Skeletal muscle tissue (tissue), 4 donors: ENCODE measurements around the gene MAP2K5. TPM values are rescaled to one million over a fixed set of nuclear protein-coding genes. Genes with fewer than 3 reads are reported as not detected.
"Not testable (repeated sequence)": the region's sequence is repeated elsewhere in the genome, so short reads cannot be mapped to it uniquely, and the experiment has no call there.

Experiments
- H3K27ac ChIP-seq: one replicate; pipeline ENCODE4 v1.7.0; 2013; ENCODE audit warnings: mild to moderate bottlenecking, low read depth, low read length, inconsistent platforms
- H3K27me3 ChIP-seq, 3 donors: one replicate each; pipeline ENCODE4 v1.7.0; 2013; ENCODE audit warnings: low read length in 3 of 3; ENCODE audit not compliant: control insufficient read depth in 3 of 3, insufficient read depth in 3 of 3
- H3K36me3 ChIP-seq, 3 donors: one replicate each; pipeline ENCODE4 v1.7.0; 2013; ENCODE audit warnings: low read length in 3 of 3; ENCODE audit not compliant: control insufficient read depth in 3 of 3, insufficient read depth in 3 of 3
- H3K4me1 ChIP-seq, 3 donors: one replicate each; pipeline ENCODE4 v1.7.0; 2013; ENCODE audit warnings: low read length in 3 of 3, mild to moderate bottlenecking in 3 of 3; ENCODE audit not compliant: control insufficient read depth in 3 of 3, insufficient read depth in 3 of 3
- H3K4me3 ChIP-seq, 3 donors: one replicate each; pipeline ENCODE4 v1.7.0; 2013; ENCODE audit warnings: low read length in 3 of 3
- H3K9ac ChIP-seq, 3 donors: one replicate each; pipeline ENCODE4 v1.7.0; 2013; ENCODE audit warnings: low read length in 3 of 3, mild to moderate bottlenecking in 3 of 3, moderate library complexity in 2 of 3, low read depth in 1 of 3
- H3K9me3 ChIP-seq, 3 donors: one replicate each; pipeline ENCODE4 v1.7.0; 2013; ENCODE audit warnings: low read length in 3 of 3; ENCODE audit not compliant: control insufficient read depth in 3 of 3
- total RNA-seq: library from RNA; depleted of rRNA; stranded (reverse); fragments of >200 nt; gene quantifications from one replicate; pipeline ENCODE4 v1.2.3, GENCODE V29; 2014
- donor health status: Osteomylitis.

MAP2K5 gene
- total RNA-seq, 1 donor from 2014 or later = 19.3 TPM

DNA sequence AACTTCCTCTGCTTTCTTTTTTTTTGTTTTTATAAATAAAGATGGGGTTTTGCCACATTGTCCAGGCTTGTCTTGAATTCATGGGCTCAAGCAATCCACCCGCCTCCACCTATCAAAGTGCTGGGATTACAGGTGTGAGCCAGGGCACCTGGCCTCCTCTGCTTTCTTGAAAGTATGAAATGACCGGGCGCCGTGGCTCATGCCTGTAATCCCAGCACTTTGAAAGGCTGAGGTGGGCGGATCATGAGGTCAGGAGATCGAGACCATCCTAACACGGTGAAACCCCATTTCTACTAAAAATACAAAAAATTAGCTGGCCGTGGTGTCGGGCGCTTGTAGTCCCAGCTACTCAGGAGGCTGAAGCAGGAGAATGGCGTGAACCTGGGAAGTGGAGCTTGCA lies 93.4 kb downstream of the MAP2K5 start:
- H3K9me3 ChIP-seq, H3K9ac ChIP-seq: not testable (repeated sequence)

DNA sequence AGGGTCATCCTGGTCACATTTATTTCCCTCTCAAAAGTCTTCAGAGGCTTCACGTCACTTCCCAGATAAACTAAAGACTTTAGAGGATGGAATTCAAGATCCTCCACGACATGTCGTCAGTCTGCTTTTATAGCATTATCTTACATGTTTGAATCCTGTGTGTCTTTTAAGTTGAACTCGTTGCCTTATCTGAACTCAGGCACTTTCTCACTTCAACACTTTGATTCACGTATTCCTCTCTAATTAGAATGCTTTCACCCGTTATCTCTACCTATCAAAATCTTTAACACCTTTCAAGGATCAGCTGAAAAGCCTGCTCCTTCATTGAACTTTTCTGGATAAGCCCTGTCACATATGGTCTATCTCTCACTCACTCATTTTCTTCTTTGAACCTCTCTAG lies 97.1 kb downstream of the MAP2K5 start:
- peaks cover 0 to 4% (median 0%) of the 10 kb centered on the region in 3 donors for H3K36me3 ChIP-seq
- H3K9ac ChIP-seq = no peak overlapping the region
- H3K27me3 ChIP-seq = no peaks in the 10 kb centered on the region
- H3K4me1 ChIP-seq = peaks cover 0 to 3% (median 0%) of the 10 kb centered on the region in 3 donors
- H3K27ac ChIP-seq = no peak overlapping the region
- H3K4me3 ChIP-seq = no peak overlapping the region
- no peaks in the 10 kb centered on the region for H3K9me3 ChIP-seq

More for the DNA sequence above, 93.4 kb downstream of the MAP2K5 start:
- H3K27me3 ChIP-seq, H3K36me3 ChIP-seq, H3K4me1 ChIP-seq, H3K27ac ChIP-seq, H3K4me3 ChIP-seq: not testable (repeated sequence)

DNA sequence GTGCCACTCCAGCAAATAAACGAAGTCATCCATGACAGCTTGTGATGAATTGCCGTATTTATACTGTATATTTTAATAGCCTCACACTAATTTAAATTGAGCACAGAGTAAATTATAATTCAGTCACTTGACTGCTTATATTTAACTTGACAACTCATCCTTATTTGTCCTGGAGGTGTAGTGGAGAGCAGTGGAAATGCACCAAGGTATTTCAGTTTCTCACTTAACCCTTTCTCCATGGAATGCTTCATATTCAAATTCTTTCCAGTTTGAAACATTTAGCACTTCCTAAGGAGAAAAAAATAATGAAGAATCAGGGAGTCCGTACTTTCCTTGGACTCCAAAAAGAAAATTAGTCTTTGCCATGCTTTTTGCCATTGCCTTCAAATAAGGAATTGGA lies 99.0 kb downstream of the MAP2K5 start:
- Histone ChIP-seq H3K9me3 (no peaks in the 10 kb centered on the region), H3K27ac (no peak overlapping the region), H3K36me3 (peaks cover 0 to 4% (median 0%) of the 10 kb centered on the region in 3 donors), H3K27me3 (no peaks in the 10 kb centered on the region), H3K4me1 (peaks cover 0 to 2% (median 0%) of the 10 kb centered on the region in 3 donors), H3K4me3 (no peak overlapping the region), H3K9ac (no peak overlapping the region)

DNA sequence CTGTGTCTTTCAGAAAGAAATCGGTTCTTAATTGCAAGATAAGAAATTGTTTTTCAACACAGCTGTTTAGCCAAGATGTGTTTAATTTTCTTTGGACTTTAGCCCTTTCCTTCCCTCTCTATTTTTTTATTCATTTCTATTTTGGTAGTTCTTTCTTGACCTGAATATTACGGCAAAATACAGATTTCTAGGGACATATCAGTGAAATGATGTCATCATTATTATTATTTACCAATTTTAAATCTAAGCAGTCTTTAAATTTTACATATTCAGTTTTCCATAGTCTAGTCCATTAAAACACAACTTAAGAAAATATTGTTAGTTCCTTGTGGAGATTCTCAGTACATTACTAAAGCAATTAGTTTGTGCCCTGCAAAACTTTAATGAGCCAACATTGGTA lies 104.3 kb downstream of the MAP2K5 start:
- H3K27me3 ChIP-seq = no peaks in the 10 kb centered on the region

DNA sequence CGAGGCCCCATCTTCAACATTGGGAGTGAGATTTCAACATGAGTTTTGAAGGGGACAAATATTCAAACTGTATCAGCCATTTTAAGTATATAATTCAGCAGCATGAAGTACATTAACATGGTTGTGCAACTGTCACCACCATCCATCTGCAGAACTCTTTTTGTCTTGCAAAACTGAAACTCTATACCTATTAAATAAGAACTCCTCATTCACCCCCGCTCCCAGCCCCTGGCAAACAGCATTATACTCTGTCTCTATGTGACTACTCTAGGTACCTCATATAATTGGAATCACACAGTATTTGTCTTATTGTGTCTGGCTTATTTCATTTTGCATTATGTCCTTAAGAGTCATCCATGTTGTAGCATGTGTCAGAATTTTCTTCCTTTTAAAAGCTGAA lies 110.1 kb downstream of the MAP2K5 start:
- Histone ChIP-seq H3K9ac (no peak overlapping the region), H3K9me3 (no peaks in the 10 kb centered on the region), H3K36me3 (peaks cover 0 to 5% (median 0%) of the 10 kb centered on the region in 3 donors), H3K27me3 (no peaks in the 10 kb centered on the region), H3K4me3 (no peak overlapping the region), H3K27ac (no peak overlapping the region), H3K4me1 (no peaks in the 10 kb centered on the region)

More for the DNA sequence above, 104.3 kb downstream of the MAP2K5 start:
- no peak overlapping the region for H3K4me3 ChIP-seq
- H3K36me3 ChIP-seq = peaks cover 0 to 2% (median 0%) of the 10 kb centered on the region in 3 donors
- no peaks in the 10 kb centered on the region for H3K4me1 ChIP-seq
- no peak overlapping the region for H3K27ac ChIP-seq
- H3K9ac ChIP-seq = no peak overlapping the region
- H3K9me3 ChIP-seq = no peaks in the 10 kb centered on the region

DNA sequence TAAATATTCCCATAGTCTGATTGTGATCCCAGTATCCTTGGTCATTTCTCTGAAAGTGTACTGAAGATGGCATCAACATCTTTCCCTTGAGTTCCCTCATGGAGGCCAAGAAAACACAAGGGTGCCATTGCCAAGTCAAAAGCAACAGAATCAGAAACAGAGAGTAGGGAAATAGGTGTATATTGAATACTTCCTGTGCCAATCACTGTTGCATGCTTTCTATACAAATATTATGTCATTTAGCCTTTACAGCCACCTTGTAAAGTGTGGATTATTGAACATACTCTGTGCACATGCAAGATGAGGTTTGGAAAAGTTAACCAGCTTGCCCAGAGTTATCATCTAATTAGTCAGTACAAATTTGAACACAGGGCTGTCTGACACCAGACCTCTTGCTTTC lies 117.9 kb downstream of the MAP2K5 start:
- H3K27ac ChIP-seq = no peak overlapping the region
- no peaks in the 10 kb centered on the region for H3K4me1 ChIP-seq
- no peaks in the 10 kb centered on the region for H3K9me3 ChIP-seq
- no peaks in the 10 kb centered on the region for H3K36me3 ChIP-seq
- H3K27me3 ChIP-seq = no peaks in the 10 kb centered on the region
- no peak overlapping the region for H3K4me3 ChIP-seq
- H3K9ac ChIP-seq = no peak overlapping the region

DNA sequence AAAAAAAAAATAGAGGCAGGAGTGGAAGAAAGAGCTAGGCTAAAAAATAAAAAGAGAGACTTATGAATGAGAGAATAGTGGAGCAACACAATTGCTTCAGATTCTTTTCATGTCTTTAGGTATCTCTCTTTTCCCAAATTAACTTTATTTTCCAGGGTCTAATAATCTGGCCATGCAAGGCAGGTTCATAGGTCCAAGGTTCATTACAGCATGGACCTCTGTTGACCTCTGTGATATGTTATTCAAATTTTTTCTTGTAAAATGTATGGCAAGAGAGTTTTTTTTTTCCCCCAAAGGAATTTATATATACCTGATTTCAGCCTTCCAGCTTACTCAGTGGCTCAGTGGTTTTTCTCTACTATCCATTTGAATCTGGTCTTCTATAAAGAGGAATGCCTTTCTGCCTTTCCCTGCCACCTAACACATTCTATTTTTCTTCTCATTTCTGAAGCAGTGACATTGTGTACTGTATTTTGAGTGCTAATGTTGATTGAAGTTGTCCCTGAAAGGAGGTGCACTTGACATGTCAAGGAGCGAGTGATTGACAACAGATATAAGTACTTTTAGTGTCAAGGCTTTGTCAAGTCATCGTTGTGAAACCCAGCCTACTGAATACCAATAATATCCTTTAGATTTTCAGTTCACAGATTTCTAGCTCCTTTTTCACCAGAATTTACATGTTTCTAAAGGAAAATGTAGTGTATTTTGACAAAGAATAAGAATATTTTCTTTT lies 118.5 kb downstream of the MAP2K5 start:
- Histone ChIP-seq H3K4me1 (no peaks in the 10 kb centered on the region), H3K9ac (no peak overlapping the region), H3K36me3 (no peaks in the 10 kb centered on the region), H3K9me3 (no peaks in the 10 kb centered on the region), H3K27me3 (no peaks in the 10 kb centered on the region), H3K27ac (no peak overlapping the region), H3K4me3 (no peak overlapping the region)

DNA sequence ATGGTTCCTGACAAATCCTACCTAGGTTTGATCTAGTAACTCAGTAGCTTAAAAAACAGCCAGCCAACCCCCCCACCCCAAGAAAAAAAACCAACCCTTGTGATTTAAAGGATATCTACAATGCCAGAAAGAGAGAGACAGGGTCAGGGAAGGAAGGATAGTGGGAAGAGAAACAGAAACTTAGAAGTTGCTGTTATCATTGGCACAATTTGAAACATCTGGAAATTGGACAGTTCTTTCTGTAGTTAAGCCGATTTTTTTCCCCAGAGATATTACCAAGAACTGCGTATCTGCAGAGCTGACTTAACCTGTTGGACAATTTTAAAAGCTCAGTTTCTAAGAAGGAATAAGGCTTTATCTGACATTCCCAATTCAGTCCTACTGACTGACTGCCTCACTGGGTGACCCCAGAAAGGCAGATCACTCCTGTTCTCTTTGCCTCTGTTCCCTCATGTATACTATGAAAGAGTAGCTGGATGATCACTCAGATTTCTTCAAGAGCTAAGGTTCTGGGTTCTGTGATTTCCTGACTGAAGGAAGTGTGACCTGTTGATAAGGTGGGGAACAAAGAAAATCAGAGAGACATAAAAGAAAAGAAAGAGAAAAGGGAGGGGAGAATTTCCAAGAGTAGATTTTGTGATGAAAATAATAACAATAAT lies 128.3 kb downstream of the MAP2K5 start:
- Histone ChIP-seq H3K9ac (no peak overlapping the region), H3K27ac (no peak overlapping the region), H3K4me1 (no peaks in the 10 kb centered on the region), H3K4me3 (no peak overlapping the region), H3K36me3 (no peaks in the 10 kb centered on the region), H3K9me3 (no peaks in the 10 kb centered on the region), H3K27me3 (no peaks in the 10 kb centered on the region)

DNA sequence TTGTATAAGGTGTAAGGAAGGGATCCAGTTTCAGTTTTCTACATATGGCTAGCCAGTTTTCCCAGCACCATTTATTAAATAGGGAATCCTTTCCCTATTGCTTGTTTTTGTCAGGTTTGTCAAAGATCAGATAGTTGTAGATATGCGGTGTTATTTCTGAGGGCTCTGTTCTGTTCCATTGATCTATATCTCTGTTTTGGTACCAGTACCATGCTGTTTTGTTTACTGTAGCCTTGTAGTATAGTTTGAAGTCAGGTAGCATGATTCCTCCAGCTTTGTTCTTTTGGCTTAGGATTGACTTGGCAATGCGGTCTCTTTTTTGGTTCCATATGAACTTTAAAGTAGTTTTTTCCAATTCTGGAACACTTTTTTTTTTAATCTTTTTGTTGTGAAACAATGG lies 130.3 kb downstream of the MAP2K5 start:
- H3K9ac ChIP-seq, H3K36me3 ChIP-seq, H3K27ac ChIP-seq, H3K27me3 ChIP-seq, H3K9me3 ChIP-seq, H3K4me1 ChIP-seq, H3K4me3 ChIP-seq: not testable (repeated sequence)

DNA sequence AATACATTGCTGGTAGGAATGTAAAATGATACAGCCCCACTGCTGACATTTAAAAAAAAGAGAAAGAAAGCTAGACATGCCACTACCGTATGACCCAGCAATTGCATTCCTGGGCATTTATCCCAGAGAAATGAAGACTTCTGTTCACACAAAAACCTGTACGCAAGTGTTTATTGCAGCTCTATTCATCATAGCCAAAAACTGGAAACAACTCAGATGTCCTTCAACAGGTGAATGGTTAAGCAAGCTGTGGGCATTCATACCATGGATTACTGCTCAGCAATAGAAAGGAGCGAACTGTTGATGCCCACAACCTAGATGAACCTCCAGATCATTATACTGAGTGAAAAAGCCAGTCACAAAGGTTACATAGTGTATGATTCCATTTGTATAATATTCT lies 132.5 kb downstream of the MAP2K5 start:
- Histone ChIP-seq H3K36me3 (no peaks in the 10 kb centered on the region), H3K4me3 (no peak overlapping the region), H3K9me3 (no peaks in the 10 kb centered on the region), H3K9ac (no peak overlapping the region), H3K4me1 (no peaks in the 10 kb centered on the region), H3K27ac (no peak overlapping the region), H3K27me3 (no peaks in the 10 kb centered on the region)
